Glutamatergic neuron (in vitro differentiated cells): ENCODE data around the gene RNPS1. TPM values are rescaled to one million over a fixed set of nuclear protein-coding genes. Genes with fewer than 3 reads are reported as not detected.

Experiments
- DNase-seq: peaks from one replicate; pipeline ENCODE4 v3.0.0; 2022
- H3K27ac Mint-ChIP-seq: one replicate; pipeline ENCODE4 v1.8.0; 2020; ENCODE audit warnings: mild to moderate bottlenecking, mixed read lengths, inconsistent platforms; ENCODE audit not compliant: unreplicated experiment
- H3K27me3 Mint-ChIP-seq: one replicate; pipeline ENCODE4 v1.8.0; 2020; ENCODE audit warnings: mild to moderate bottlenecking, moderate library complexity, mixed read lengths, inconsistent platforms; ENCODE audit not compliant: unreplicated experiment
- H3K36me3 Mint-ChIP-seq: one replicate; pipeline ENCODE4 v1.8.0; 2020; ENCODE audit warnings: mild to moderate bottlenecking, mixed read lengths, inconsistent platforms; ENCODE audit not compliant: unreplicated experiment
- H3K4me1 Mint-ChIP-seq: one replicate; pipeline ENCODE4 v1.8.0; 2020; ENCODE audit warnings: mild to moderate bottlenecking, low read depth, mixed read lengths, inconsistent platforms; ENCODE audit not compliant: unreplicated experiment
- H3K4me3 Mint-ChIP-seq: one replicate; pipeline ENCODE4 v1.8.0; 2020; ENCODE audit warnings: mild to moderate bottlenecking, mixed read lengths, inconsistent platforms; ENCODE audit not compliant: unreplicated experiment
- H3K9me3 Mint-ChIP-seq: one replicate; pipeline ENCODE4 v1.8.0; 2020; ENCODE audit warnings: mild to moderate bottlenecking, moderate library complexity, mixed read lengths, inconsistent platforms; ENCODE audit not compliant: unreplicated experiment
- total RNA-seq: library from RNA; stranded (reverse); fragmentation: NEBNext Ultra II Directional; extraction: Animal tissue kit (Norgen Biotek cat#: 25700); gene quantifications from one replicate; pipeline ENCODE4 v1.2.1, GENCODE V29; 2021; ENCODE audit not compliant: unreplicated experiment
- TF ChIP-seq, protein P1 (sequence below): fragments of 200-600 bp; sonication (generic); IDR thresholded peaks from one replicate; pipeline ENCODE4 v1.5.0; 2021; ENCODE audit not compliant: partially characterized antibody, unreplicated experiment

Gene RNPS1
- total RNA-seq, 1 donor from 2014 or later = 220 TPM

DNA sequence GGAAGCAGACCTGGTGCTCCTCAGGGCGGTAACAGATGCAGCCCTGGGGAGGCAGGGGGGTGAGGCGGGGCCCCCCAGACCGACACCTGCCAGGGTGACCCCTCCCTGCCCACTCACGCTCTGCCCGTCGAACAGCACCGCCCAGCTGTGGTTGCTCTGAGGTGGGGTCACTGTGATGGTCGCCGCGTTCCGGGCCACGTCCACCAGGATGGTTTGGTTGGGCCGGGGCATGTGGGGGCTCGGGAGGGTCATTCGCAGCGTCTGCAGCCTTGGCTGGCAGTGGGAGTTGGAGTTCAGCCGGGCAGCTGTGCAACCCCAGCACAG lies 58.0 kb downstream of the RNPS1 start:
- Mint-ChIP-seq H3K27ac (no peak overlapping the region), H3K27me3 (peaks cover 13% of the 10 kb centered on the region), H3K36me3 (no peaks in the 10 kb centered on the region), H3K4me3 (no peak overlapping the region), H3K9me3 (peaks cover 7% of the 10 kb centered on the region), H3K4me1 (peaks cover 16% of the 10 kb centered on the region)
- DNase-seq = no peak
- TF ChIP-seq, protein P1, sequence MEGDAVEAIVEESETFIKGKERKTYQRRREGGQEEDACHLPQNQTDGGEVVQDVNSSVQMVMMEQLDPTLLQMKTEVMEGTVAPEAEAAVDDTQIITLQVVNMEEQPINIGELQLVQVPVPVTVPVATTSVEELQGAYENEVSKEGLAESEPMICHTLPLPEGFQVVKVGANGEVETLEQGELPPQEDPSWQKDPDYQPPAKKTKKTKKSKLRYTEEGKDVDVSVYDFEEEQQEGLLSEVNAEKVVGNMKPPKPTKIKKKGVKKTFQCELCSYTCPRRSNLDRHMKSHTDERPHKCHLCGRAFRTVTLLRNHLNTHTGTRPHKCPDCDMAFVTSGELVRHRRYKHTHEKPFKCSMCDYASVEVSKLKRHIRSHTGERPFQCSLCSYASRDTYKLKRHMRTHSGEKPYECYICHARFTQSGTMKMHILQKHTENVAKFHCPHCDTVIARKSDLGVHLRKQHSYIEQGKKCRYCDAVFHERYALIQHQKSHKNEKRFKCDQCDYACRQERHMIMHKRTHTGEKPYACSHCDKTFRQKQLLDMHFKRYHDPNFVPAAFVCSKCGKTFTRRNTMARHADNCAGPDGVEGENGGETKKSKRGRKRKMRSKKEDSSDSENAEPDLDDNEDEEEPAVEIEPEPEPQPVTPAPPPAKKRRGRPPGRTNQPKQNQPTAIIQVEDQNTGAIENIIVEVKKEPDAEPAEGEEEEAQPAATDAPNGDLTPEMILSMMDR = no peak

DNA sequence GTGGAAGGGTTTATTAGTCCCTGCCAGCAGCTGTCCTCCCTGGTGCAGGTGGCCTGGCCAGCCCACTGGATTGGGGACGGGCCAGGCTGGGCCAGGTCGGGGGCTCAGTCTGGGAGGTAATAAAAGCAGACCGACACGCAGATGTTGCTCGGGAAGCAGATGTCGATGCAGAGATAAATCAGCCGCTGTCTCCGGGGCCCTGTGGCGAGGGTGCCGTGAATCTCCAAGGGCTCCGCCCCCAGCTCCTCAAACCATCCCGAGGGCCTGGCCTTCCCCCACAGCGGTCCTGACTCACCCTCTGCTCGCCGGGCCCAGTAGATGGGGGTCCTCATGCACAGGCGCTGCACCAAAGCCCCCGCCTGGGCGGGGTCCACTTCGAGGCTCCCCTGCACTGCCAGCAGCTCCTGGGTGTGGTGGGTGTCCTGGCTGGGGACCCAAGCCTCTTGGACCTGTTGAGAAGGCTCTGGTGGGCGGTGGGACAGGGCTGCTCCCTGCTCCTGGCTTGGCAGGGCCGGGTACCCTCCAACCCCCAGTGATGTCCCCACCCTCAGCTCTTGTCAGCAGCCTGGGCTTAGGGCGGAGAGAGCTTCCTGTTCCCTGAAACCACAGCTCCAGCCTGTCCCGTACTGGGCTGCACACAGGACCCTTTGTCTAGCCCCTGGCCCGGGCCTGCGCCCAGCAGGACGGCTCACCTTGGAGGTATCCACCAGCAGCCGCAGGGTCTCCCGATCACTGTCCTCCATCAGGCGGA lies 58.5 kb downstream of the RNPS1 start:
- H3K27ac Mint-ChIP-seq = no peak overlapping the region

DNA sequence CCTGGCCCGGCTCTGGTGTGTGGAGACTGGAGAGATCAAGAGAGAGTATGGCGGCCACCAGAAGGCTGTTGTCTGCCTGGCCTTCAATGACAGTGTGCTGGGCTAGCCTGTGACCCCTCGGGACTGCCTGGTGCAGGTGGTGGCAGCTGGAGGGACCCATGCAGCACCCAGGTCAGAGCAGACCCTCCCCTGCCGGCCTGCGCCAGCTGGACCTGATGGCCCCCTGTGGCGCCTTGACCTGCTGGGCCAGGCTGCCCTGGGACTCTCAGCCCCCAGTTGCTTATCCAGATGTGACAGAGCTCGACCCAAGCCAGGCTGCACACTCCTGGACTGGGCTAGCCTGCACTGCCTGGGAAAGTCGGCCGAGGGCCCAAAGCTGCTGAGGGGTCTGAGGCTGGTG lies 59.2 kb downstream of the RNPS1 start:
- H3K9me3 Mint-ChIP-seq = peaks cover 10% of the 10 kb centered on the region
- H3K27ac Mint-ChIP-seq = no peak overlapping the region
- H3K27me3 Mint-ChIP-seq = peaks cover 13% of the 10 kb centered on the region
- peaks cover 18% of the 10 kb centered on the region for H3K4me1 Mint-ChIP-seq
- no peak for DNase-seq
- H3K36me3 Mint-ChIP-seq = no peaks in the 10 kb centered on the region
- no peak overlapping the region for H3K4me3 Mint-ChIP-seq
- TF ChIP-seq, protein P1 = no peak

More for the DNA sequence above, 58.5 kb downstream of the RNPS1 start:
- H3K4me1 Mint-ChIP-seq = peaks cover 18% of the 10 kb centered on the region
- no peak overlapping the region for H3K4me3 Mint-ChIP-seq
- peaks cover 13% of the 10 kb centered on the region for H3K27me3 Mint-ChIP-seq
- peaks cover 8% of the 10 kb centered on the region for H3K9me3 Mint-ChIP-seq
- DNase-seq = no peak
- TF ChIP-seq, protein P1 = no peak
- H3K36me3 Mint-ChIP-seq = no peaks in the 10 kb centered on the region

DNA sequence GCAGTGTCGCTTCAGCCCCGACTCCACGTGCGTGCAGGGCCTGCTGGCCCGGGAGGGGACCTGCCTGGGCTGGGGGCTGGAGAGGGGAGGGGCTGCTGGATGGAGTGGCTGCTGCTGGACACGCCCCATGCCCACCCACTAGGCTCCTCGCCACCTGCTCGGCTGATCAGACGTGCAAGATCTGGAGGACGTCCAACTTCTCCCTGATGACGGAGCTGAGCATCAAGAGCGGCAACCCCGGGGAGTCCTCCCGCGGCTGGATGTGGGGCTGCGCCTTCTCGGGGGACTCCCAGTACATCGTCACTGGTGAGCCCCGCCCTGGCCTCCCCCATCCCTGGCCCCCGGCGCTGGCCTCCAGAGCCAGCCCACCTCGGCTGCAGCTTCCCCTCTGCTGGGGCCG lies 59.6 kb downstream of the RNPS1 start:
- H3K4me3 Mint-ChIP-seq = no peak overlapping the region
- peaks cover 11% of the 10 kb centered on the region for H3K27me3 Mint-ChIP-seq
- no peaks in the 10 kb centered on the region for H3K36me3 Mint-ChIP-seq
- TF ChIP-seq, protein P1 = no peak
- H3K9me3 Mint-ChIP-seq = peaks cover 13% of the 10 kb centered on the region
- no peak overlapping the region for H3K27ac Mint-ChIP-seq
- peaks cover 14% of the 10 kb centered on the region for H3K4me1 Mint-ChIP-seq
- no peak for DNase-seq

DNA sequence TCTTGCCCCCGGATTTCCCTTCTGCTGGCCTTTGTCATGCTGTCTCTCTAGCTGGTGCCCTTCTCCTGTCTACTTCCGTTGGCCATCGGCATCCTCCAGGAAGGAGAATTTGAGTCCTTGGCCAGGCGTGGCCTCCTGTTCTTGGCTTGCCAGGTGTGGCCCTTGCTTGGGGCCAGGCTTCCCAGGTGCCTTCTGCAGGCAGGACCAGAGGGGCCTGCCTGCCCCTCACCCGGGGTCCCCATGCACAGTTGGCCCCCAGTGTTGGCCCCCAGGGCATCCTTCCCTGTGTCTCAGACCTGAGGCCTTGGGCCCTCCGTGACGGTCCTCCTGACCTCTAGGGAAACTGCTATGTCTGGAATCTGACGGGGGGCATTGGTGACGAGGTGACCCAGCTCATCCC lies 60.1 kb downstream of the RNPS1 start:
- TF ChIP-seq, protein P1 = no peak
- Mint-ChIP-seq H3K36me3 (no peaks in the 10 kb centered on the region), H3K4me1 (peaks cover 12% of the 10 kb centered on the region), H3K27me3 (peaks cover 10% of the 10 kb centered on the region), H3K9me3 (peaks cover 13% of the 10 kb centered on the region), H3K4me3 (peak overlapping the region; percentile 56), H3K27ac (peak overlapping the region; percentile 59)
- DNase-seq = no peak
